ENCODE data around the gene L1CAM. TPM values are rescaled to one million over a fixed set of nuclear protein-coding genes. Genes with fewer than 3 reads are reported as not detected.

Gene L1CAM
- total and polyA plus RNA-seq, 4 donors, result 0.28 to 0.59 (median 0.39) TPM; not detected in 1

DNA sequence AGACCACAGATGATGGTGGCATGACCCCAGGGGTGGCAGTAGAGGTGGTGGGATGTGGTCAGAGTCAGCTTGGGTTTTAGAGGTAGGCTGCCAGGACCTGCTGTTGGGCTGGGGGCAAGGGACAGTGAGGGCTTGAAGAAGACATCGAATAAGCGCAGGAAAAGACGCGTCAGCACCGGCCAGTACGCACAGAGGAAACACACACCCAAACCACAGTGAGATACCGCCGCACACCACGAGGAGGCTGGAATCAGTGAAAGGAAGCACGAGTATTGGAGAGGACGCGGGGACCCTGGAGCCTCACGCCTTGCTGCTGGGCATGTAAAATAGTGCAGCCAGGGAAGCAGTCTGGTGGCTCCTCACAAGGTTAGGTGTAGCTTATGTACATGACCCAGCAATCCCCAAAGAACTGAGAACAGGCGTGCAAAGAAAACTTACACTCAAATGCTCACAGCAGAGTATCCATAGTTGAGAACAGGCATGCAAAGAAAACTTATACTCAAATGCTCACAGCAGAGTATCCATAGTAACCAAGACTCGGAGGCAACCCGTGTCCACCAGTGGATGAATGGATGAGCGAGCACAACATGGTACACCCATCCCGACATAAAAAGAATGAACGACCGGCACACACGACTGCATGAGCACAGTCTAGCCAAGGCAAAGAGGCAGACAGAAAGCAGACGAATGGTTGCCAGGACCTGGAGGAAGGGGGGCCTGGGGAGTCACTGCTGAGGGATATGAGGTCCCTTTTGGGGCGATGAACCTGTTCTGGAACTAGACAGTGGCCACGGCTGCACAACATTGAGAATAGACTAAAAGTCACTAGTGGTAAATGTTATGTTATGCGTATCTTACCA, 68.9 kb downstream of the L1CAM start (continued):
- TF ChIP-seq, protein P1, sequence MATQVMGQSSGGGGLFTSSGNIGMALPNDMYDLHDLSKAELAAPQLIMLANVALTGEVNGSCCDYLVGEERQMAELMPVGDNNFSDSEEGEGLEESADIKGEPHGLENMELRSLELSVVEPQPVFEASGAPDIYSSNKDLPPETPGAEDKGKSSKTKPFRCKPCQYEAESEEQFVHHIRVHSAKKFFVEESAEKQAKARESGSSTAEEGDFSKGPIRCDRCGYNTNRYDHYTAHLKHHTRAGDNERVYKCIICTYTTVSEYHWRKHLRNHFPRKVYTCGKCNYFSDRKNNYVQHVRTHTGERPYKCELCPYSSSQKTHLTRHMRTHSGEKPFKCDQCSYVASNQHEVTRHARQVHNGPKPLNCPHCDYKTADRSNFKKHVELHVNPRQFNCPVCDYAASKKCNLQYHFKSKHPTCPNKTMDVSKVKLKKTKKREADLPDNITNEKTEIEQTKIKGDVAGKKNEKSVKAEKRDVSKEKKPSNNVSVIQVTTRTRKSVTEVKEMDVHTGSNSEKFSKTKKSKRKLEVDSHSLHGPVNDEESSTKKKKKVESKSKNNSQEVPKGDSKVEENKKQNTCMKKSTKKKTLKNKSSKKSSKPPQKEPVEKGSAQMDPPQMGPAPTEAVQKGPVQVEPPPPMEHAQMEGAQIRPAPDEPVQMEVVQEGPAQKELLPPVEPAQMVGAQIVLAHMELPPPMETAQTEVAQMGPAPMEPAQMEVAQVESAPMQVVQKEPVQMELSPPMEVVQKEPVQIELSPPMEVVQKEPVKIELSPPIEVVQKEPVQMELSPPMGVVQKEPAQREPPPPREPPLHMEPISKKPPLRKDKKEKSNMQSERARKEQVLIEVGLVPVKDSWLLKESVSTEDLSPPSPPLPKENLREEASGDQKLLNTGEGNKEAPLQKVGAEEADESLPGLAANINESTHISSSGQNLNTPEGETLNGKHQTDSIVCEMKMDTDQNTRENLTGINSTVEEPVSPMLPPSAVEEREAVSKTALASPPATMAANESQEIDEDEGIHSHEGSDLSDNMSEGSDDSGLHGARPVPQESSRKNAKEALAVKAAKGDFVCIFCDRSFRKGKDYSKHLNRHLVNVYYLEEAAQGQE (IDR thresholded peaks at IDR 0.05), result no peak
- TF ChIP-seq EGR1 (IDR thresholded peaks at IDR 0.05; ENCODE audit: low read depth in 2 of 2) (no peak), RXRA (IDR thresholded peaks at IDR 0.05) (no peak), HNF4G (IDR thresholded peaks at IDR 0.05) (no peak), YY1 (IDR thresholded peaks at IDR 0.05) (no peak)
- TF ChIP-seq, protein P2, sequence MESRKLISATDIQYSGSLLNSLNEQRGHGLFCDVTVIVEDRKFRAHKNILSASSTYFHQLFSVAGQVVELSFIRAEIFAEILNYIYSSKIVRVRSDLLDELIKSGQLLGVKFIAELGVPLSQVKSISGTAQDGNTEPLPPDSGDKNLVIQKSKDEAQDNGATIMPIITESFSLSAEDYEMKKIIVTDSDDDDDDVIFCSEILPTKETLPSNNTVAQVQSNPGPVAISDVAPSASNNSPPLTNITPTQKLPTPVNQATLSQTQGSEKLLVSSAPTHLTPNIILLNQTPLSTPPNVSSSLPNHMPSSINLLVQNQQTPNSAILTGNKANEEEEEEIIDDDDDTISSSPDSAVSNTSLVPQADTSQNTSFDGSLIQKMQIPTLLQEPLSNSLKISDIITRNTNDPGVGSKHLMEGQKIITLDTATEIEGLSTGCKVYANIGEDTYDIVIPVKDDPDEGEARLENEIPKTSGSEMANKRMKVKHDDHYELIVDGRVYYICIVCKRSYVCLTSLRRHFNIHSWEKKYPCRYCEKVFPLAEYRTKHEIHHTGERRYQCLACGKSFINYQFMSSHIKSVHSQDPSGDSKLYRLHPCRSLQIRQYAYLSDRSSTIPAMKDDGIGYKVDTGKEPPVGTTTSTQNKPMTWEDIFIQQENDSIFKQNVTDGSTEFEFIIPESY (IDR thresholded peaks at IDR 0.05), result no peak

DNA sequence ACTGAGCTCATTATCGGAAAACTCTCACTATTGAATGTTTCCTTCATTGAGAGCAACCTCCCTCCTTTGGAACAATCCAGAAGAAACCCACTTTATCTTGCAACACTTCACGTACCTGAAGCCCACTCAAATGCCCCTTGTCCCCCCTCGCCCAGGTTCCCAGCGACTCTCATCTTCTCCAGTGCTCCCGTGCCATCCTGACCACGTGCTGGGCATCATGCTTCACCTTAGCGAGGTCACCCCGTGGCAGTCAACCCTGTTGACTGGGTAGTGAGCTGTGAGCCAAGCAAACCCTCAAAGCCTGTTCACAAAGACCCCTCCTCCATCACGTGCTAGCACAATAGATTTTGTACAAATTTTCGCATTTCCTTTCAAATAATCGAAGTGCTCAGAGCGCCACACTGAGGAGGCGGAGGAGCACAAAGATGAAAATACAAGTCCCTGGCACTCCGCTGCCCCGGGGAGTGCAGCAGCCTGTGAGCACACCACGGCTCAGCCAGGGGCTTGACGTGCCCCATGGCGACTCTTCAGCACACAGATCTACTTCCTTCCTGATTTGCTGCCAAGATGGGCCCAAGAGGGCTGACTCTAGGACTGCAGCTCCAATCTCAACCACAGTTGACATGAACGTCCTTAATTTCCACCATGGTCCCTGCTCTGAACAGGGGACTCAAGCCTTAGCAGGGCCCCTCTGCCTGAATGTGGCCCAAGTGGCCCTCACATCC, 71.2 kb downstream of the L1CAM start:
- Histone ChIP-seq H3K36me3 (ENCODE audit: control insufficient read depth in 4 of 4, insufficient read depth in 3 of 4, low read depth in 1 of 4, low read length in 3 of 4) (no peaks in the 10 kb centered on the region), H3K27me3 (ENCODE audit: control insufficient read depth in 4 of 4, insufficient read depth in 4 of 4, low read length in 3 of 4) (peaks cover 0 to 3% (median 0%) of the 10 kb centered on the region in 4 donors), H3K4me3 (ENCODE audit: low read depth in 1 of 3, low read length in 3 of 3) (no peak overlapping the region), H3K9me3 (ENCODE audit: control insufficient read depth in 4 of 4, low read length in 3 of 4) (peaks cover 0 to 2% (median 0%) of the 10 kb centered on the region in 4 donors), H3K4me1 (ENCODE audit: control insufficient read depth in 4 of 4, insufficient read depth in 4 of 4, low read length in 3 of 4) (peaks cover 0 to 2% (median 1%) of the 10 kb centered on the region in 4 donors), H3K9ac (ENCODE audit: low read depth in 1 of 2, low read length in 2 of 2) (no peak overlapping the region), H3K27ac (ENCODE audit: low read depth in 1 of 2, low read length in 2 of 2) (no peak overlapping the region)
- TF ChIP-seq JUND (IDR thresholded peaks at IDR 0.05) (no peak), GABPA (IDR thresholded peaks at IDR 0.05 in 1 of 2, conservative IDR thresholded peaks at IDR 0.05 in 1 of 2) (no peak), NR2F2 (IDR thresholded peaks at IDR 0.05) (no peak), HNF4G (IDR thresholded peaks at IDR 0.05) (no peak)
- TF ChIP-seq, protein P3, sequence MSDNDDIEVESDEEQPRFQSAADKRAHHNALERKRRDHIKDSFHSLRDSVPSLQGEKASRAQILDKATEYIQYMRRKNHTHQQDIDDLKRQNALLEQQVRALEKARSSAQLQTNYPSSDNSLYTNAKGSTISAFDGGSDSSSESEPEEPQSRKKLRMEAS (IDR thresholded peaks at IDR 0.05), result no peak
- TF ChIP-seq, protein P4, sequence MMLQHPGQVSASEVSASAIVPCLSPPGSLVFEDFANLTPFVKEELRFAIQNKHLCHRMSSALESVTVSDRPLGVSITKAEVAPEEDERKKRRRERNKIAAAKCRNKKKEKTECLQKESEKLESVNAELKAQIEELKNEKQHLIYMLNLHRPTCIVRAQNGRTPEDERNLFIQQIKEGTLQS (IDR thresholded peaks at IDR 0.05), result no peak
- DNase-seq (ENCODE audit: low spot score), result no peak
- 75% methylated on average over 19 of the region's 19 CpGs for WGBS

DNA sequence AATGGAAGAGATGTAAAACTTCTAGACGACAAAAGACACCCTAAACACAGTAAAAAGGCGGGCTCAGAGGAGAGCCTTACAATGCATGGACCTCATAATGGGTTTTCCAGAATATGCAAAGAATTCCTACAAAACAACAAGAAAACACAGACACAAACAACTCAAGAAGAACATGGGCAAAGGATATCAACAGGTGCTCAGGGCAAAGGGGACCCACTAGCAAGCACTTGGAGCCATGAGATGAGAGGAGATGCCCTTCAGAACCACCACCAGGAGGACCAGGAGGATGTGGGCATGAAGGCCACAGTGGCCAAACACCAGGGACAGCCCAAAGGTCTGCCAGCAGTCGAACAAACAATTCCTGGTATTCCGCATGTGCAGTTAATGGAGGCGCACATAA, 72.8 kb downstream of the L1CAM start:
- DNase-seq (ENCODE audit: low spot score), result no peak
- Histone ChIP-seq H3K27ac (ENCODE audit: low read depth in 1 of 2, low read length in 2 of 2) (no peak overlapping the region), H3K4me3 (ENCODE audit: low read depth in 1 of 3, low read length in 3 of 3) (no peak overlapping the region), H3K36me3 (ENCODE audit: control insufficient read depth in 4 of 4, insufficient read depth in 3 of 4, low read depth in 1 of 4, low read length in 3 of 4) (no peaks in the 10 kb centered on the region), H3K9me3 (ENCODE audit: control insufficient read depth in 4 of 4, low read length in 3 of 4) (peaks cover 0 to 2% (median 0%) of the 10 kb centered on the region in 4 donors), H3K27me3 (ENCODE audit: control insufficient read depth in 4 of 4, insufficient read depth in 4 of 4, low read length in 3 of 4) (no peaks in the 10 kb centered on the region), H3K4me1 (ENCODE audit: control insufficient read depth in 4 of 4, insufficient read depth in 4 of 4, low read length in 3 of 4) (no peaks in the 10 kb centered on the region), H3K9ac (ENCODE audit: low read depth in 1 of 2, low read length in 2 of 2) (no peak overlapping the region)
- TF ChIP-seq FOXA2 (IDR thresholded peaks at IDR 0.05) (no peak), GABPA (IDR thresholded peaks at IDR 0.05 in 1 of 2, conservative IDR thresholded peaks at IDR 0.05 in 1 of 2) (no peak)
- 90% methylated on average over 5 of the region's 5 CpGs for WGBS
